HUES48 (cell line): Measurements from ENCODE around the gene APOF.

Experiments
- H3K27ac ChIP-seq: one replicate; pipeline ENCODE4 v1.7.0; 2013; ENCODE audit warnings: low read depth, low read length, inconsistent platforms
- H3K27me3 ChIP-seq: 2 replicates; pipeline ENCODE4 v1.6.1; 2013; ENCODE audit warnings: mild to moderate bottlenecking, low read length; ENCODE audit not compliant: control insufficient read depth, insufficient read depth
- H3K36me3 ChIP-seq: 2 replicates; pipeline ENCODE4 v1.6.1; 2013; ENCODE audit warnings: low read length; ENCODE audit not compliant: control insufficient read depth, insufficient read depth
- H3K4me1 ChIP-seq: 2 replicates; pipeline ENCODE4 v1.6.1; 2013; ENCODE audit warnings: mild to moderate bottlenecking, low read length; ENCODE audit not compliant: control insufficient read depth, insufficient read depth
- H3K4me3 ChIP-seq: 2 replicates; pipeline ENCODE4 v1.5.1; 2013; ENCODE audit warnings: mild to moderate bottlenecking, low read depth, low read length
- H3K9ac ChIP-seq: 2 replicates; pipeline ENCODE4 v1.6.1; 2013; ENCODE audit warnings: mild to moderate bottlenecking, low read depth, low read length, moderate library complexity
- H3K9me3 ChIP-seq: 2 replicates; pipeline ENCODE4 v1.6.1; 2013; ENCODE audit warnings: low read length; ENCODE audit not compliant: control insufficient read depth, insufficient read depth

Gene APOF

DNA sequence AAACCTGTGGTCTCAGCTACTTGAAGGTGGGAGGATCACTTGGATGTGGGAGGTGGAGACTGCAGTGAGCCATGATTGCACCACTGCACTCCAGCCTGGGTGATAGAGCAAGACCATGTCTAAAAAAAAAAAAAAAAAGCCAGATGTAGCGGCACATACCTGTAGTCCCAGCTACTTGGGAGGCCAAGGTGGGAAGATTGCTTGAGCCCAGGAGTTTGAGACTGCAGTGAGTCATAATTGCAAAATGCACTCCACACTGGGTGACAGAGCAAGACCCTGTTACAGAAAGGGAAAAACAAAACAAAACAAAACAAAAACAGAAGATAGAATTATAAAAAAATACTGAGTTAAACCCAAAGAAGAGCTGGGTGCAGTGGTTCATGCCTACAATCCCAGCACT, 29.1 kb upstream of the APOF start:
- Histone ChIP-seq H3K9me3 (no peaks in the 10 kb centered on the region), H3K4me1 (0 out of 2 replicates have a peak, but pooled peaks cover 6% of the 10 kb centered on the region), H3K9ac (no peak overlapping the region), H3K36me3 (no peaks in the 10 kb centered on the region), H3K27me3 (no peaks in the 10 kb centered on the region), H3K4me3 (no peak overlapping the region), H3K27ac (no peak overlapping the region)

DNA sequence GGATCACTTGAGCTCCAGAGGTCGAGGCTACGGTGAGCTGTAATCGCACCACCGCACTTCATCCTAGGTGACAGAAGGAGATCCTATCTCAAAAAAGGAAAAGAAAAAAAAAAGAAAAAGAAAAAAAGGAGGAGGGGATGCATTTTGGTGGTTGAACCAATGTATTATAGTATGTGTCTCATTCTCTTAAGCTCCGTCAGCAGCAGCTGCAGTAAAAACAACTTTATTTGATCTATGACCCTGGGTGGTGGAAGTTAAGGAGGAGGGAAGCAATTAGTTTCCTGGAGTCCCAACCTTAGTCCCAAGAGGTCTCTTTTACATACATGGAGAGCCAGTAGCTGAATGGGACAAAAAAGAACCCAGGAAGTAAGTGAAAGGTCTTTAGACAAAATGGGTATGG, 26.8 kb upstream of the APOF start:
- Histone ChIP-seq H3K27me3 (no peaks in the 10 kb centered on the region), H3K27ac (no peak overlapping the region), H3K9ac (no peak overlapping the region), H3K4me1 (0 out of 2 replicates have a peak, but pooled peaks cover 6% of the 10 kb centered on the region), H3K9me3 (no peaks in the 10 kb centered on the region), H3K36me3 (no peaks in the 10 kb centered on the region), H3K4me3 (no peak overlapping the region)

DNA sequence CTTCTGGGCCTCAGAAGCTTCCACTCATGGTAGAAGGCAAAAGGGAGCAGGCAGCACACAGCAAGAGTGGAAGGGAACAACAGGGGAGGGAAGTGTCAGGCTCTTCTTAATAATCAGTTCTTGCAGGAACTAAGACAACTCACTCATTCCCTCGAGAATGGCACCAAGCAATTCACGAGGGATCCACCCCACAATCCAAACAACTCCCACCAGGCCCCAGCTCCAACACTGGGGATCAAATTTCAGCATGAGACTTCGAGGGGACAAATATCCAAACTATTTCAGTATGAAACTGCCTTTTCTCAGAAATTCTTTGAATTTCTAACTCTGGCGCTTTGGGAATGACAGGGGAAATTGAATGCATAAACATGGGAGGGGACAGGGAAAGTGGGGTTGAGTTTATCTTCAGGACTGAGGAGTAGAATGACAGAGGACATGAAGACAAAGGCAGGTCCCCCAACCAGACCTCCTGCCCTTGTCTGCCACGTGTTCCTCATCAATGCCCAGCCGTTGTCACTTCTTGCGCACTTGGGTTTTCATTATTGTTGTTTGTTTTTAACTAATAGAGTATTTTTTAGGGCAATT, 24.6 kb upstream of the APOF start:
- H3K27me3 ChIP-seq, result no peaks in the 10 kb centered on the region
- no peak overlapping the region for H3K4me3 ChIP-seq
- no peaks in the 10 kb centered on the region for H3K9me3 ChIP-seq
- H3K9ac ChIP-seq, result no peak overlapping the region
- H3K4me1 ChIP-seq, result 0 out of 2 replicates have a peak, but pooled peaks cover 6% of the 10 kb centered on the region
- no peak overlapping the region for H3K27ac ChIP-seq
- H3K36me3 ChIP-seq, result no peaks in the 10 kb centered on the region

DNA sequence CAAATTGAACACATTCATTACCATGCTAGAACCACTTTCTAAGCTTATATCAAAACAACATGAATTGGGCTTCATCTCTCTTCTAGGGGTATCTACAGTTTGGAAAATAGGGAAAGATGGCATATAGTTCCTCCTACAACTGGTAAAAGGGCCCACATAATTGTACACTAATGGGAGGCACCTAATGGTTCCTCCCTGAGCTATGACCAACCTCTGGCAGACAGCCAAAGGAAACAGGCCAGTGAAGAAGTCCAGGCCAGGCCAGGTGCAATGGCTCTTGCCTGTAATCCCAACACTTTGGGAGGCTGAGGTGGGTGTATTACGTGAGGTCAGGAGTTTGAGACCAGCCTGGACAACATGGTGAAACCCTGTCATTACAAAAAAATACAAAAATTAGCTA, 23.2 kb upstream of the APOF start:
- H3K4me1 ChIP-seq, result 0 out of 2 replicates have a peak, but pooled peaks cover 6% of the 10 kb centered on the region
- H3K27me3 ChIP-seq, result no peaks in the 10 kb centered on the region
- H3K9ac ChIP-seq, result no peak overlapping the region
- no peaks in the 10 kb centered on the region for H3K9me3 ChIP-seq
- no peak overlapping the region for H3K27ac ChIP-seq
- no peaks in the 10 kb centered on the region for H3K36me3 ChIP-seq
- H3K4me3 ChIP-seq, result no peak overlapping the region

- Histone ChIP-seq H3K9me3 (no peaks in the 10 kb centered on the region), H3K4me3 (no peak overlapping the region), H3K27me3 (no peaks in the 10 kb centered on the region), H3K9ac (no peak overlapping the region), H3K36me3 (no peaks in the 10 kb centered on the region), H3K4me1 (peaks cover 10% of the 10 kb centered on the region), H3K27ac (no peak overlapping the region)
These were observed 20.0 kb upstream of the APOF start for GRCh38 chr12:56382611-56383010.

DNA sequence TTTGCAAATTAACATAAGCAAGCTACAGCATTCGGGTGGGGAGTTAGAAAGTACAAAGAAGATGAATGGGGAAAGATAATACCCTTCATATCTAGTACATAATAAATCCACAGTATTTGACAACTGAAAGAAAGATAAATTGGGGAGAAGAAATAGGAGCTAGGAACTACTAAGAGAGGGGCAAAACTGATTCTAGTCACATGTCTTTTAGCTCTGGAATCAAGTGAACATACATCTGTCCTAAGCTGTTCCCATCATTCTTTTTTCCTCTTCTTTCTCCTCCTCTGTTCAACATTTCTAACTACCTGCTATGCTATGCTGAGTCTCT, 15.3 kb upstream of the APOF start:
- Histone ChIP-seq H3K9me3 (no peaks in the 10 kb centered on the region), H3K4me1 (peaks cover 7% of the 10 kb centered on the region), H3K4me3 (no peak overlapping the region), H3K27ac (no peak overlapping the region), H3K9ac (no peak overlapping the region), H3K36me3 (no peaks in the 10 kb centered on the region), H3K27me3 (no peaks in the 10 kb centered on the region)

DNA sequence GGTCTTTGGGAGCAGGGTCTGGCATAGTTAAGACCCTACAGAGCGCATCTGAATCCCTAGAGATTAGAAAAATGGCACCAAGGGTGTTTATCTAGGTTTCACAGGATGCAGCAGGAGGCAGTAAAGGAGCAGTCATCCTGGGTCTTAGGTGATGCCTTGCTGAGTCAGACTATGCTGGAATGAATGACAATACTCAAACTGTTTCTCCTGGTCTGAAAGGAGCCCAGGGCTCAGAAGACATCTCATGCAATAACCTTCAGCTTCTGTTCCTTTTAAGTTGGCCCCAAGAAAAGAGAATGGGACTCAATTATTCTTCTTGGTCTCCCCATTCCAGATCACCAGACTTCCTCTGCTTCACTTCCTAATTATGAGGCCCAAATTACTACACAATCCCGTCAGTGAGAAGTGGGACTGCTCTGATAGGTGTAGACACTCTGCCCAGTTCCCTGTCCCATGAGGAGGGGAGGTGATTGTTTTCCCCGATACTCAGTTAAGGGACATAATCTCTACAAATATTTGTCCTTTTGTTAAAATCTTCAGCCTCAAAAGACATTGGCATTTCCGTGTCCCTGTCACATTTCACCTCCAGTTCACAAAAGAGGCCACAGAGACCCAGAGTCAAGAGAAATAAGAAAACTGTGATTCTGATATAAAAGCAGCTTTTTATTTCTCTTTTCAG, 14.8 kb upstream of the APOF start:
- Histone ChIP-seq H3K4me1 (peaks cover 7% of the 10 kb centered on the region), H3K9me3 (no peaks in the 10 kb centered on the region), H3K27ac (peak overlapping the region; percentile 65), H3K27me3 (no peaks in the 10 kb centered on the region), H3K4me3 (no peak overlapping the region), H3K36me3 (no peaks in the 10 kb centered on the region), H3K9ac (0 out of 2 replicates have a peak overlapping the region, but pooled peaks have one; percentile 10)

DNA sequence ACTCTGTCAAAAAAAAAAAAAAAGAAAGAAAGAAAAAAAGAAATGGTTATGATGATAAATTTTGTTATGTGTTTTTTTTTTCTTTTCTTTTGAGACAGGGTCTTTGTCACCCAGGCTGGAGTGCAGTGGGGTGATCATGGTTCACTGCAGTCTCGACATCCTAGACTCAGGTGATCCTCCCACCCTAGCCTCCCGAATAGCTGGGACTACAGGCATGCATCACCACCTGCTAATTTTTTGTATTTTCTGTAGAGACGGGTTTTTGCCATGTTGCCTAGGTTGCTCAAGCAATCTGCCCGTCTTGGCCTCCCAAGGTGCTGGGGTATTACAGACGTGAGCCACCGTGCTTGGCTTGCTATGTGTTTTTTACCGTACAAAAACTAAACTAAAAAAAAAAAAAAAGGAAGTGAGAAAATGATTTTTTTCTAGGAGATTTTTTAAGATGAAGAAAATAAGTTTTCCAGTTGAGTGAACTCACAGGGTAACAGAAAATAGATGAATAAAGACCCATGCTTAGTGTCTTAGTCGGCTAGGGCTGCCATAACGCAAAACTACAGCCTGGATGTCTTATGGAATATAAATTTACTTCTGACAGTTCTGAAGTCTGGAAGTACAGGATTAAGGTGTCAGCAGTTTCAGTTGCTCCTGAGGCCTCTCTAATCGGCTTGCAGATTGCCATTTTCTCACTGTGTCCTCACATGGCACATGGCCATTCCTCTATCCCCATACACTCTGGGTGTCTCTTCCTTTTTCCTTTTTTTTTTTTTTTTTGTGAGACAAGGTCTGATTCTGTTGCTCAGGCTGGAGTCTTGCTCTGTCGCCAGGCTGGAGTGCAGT, 13.2 kb upstream of the APOF start:
- no peaks in the 10 kb centered on the region for H3K36me3 ChIP-seq
- no peaks in the 10 kb centered on the region for H3K9me3 ChIP-seq
- H3K27me3 ChIP-seq, result no peaks in the 10 kb centered on the region
- no peak overlapping the region for H3K4me3 ChIP-seq
- H3K4me1 ChIP-seq, result peaks cover 7% of the 10 kb centered on the region
- H3K27ac ChIP-seq, result no peak overlapping the region
- H3K9ac ChIP-seq, result no peak overlapping the region

DNA sequence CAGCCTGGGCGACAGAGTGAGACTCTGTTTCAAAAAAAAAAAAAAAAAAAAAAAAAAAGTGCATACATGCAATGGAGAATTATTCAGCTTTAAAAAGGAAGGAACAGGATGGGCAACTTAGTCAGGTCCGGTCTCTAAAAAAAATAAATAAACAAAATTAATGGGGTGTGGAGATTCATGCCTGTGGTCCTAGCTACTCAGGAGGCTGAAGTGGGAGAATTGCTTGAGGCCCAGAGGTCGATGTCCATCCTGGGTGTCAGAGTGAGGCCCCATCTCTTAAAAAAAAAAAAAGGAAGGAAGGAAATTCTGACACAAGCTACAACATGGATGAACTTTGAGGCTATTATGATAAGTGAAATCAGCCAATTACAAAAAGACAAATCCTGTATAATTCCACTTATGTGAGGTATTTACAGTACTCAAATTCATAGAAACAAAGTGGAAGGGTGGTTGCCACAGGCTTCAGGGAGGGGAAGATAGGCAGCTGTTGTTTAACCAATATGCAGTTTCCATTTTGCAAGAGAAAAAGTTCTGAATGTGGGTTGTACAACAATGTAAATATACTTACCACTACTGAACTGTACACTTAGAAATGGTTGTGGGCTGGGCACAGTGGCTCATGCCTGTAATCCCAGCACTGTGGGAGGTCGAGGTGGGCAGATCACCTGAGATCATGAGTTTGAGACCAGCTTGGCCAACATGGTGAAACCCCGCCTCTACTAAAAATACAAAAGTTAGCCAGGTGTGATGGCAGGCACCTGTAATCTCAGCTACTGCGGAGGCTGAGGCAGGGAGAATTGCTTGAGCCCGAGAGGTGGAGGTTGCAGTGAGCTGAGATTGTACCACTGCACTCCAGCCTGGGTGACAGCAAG, 12.3 kb upstream of the APOF start:
- Histone ChIP-seq H3K36me3 (no peaks in the 10 kb centered on the region), H3K27ac (no peak overlapping the region), H3K4me3 (no peak overlapping the region), H3K9me3 (no peaks in the 10 kb centered on the region), H3K4me1 (peaks cover 7% of the 10 kb centered on the region), H3K9ac (no peak overlapping the region), H3K27me3 (no peaks in the 10 kb centered on the region)

DNA sequence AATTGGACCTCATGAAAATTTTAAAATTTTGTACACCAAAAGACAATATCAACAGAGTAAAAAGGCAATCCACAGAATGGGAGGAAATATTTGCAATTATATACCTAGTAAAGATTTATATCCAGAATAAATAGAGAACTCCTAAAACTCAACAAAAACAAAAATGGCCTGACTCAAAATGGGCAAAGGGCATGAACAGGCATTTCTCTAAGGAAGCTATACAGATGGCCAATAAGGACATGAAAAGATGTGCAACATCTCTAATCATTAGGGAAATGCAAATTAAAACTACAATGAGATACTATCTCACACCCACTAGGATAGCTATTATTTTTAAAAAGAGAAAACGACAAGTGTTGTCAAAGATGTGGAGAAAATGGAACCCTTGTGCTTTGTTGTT, 10.9 kb upstream of the APOF start:
- Histone ChIP-seq H3K27ac (no peak overlapping the region), H3K36me3 (no peaks in the 10 kb centered on the region), H3K27me3 (no peaks in the 10 kb centered on the region), H3K9me3 (no peaks in the 10 kb centered on the region), H3K4me1 (peaks cover 7% of the 10 kb centered on the region), H3K9ac (no peak overlapping the region), H3K4me3 (no peak overlapping the region)
